SIG-M5 treated with dmso at 0.1 percent for 504 hours (cell line): Measurements from ENCODE around the gene TAS2R50.
"Not testable (repeated sequence)": the region's sequence is repeated elsewhere in the genome, so short reads cannot be mapped to it uniquely, and the experiment has no call there.

Source experiments
- DNase-seq: peaks from one replicate; lab custom pipeline; 2025; ENCODE audit not compliant: unreplicated experiment; lab: John Stamatoyannopoulos, UW

TAS2R50 gene

DNA sequence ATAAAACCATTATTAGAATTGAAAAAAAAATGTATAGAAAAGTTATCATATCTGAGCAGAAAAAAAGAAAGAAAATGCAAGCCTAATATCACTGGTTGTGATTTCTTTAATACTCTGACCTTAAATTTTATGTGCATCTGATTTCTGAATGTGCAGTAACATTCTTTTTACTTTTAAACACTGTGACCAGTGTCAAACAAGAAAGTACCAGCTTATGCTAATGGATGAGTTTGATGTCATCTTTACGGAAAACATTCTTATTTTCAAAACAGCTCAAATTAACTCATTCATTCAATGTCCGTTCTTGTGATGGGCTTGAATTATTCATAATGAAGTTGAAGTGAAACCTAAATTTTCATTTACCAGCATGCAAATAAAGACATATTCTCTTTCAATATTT lies at the start of gene TAS2R50:
Gene TAS2R50, minus strand, starts transcription at position 101 of the 400 bp plus-strand sequence. Its CDS starts 52 bp downstream, at position 49.
- DNase-seq, result no peak

DNA sequence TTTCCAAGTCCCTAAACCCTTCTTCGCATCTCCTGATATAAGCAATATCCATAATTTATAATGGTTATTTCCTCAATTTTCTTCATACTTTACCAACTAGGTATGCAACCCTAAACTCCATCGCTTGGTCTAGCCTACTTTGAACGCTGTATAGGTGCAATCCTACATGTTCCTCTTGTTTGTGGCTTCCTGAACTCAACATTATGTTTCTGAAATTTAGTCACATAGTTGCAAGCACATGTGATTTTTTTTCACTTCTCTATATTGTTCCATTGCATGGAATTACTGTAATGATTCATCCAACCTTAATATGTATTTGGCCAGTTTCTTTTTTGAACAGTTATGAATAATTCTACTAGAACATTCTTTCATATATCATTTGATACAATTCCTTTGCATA lies 47.2 kb upstream of the TAS2R50 start:
- not testable (repeated sequence) for DNase-seq

DNA sequence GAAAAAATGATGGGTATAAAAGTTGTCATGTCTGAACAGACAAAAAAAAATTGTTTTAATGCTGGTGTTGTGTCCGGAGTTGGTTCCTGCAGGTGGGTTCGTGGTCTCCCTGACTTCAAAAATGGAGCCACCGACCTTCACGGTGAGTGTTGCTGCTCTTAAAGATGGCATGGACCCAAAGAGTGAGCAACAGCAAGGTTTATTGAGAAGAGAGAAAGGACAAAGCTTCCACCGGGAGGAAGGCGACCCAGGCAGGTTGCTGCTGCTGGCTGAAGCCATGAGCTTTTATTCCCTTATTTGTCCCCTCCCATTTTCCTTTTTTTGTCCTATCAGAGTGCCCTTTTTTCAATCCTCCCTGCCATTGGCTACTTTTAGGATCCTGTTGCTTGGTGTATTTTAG lies 44.6 kb upstream of the TAS2R50 start, which contains the start of gene TAS2R31:
Gene TAS2R31, minus strand, starts transcription at position 101 of the 400 bp plus-strand sequence. Its CDS starts 72 bp downstream, at position 29.
- DNase-seq, result no peak

GRCh38 chr12:11026118-11026517 lies 39.4 kb upstream of the TAS2R50 start:
- DNase-seq, result no peak

GRCh38 chr12:11023387-11023786 lies 36.7 kb upstream of the TAS2R50 start:
- DNase-seq, result no peak

- no peak for DNase-seq
Observed at GRCh38 chr12:11022520-11022919, 35.8 kb upstream of the TAS2R50 start, which contains the start of gene TAS2R19. Gene TAS2R19, minus strand, starts transcription at chr12:11022620. Its CDS starts 49 bp downstream, at chr12:11022571.

DNA sequence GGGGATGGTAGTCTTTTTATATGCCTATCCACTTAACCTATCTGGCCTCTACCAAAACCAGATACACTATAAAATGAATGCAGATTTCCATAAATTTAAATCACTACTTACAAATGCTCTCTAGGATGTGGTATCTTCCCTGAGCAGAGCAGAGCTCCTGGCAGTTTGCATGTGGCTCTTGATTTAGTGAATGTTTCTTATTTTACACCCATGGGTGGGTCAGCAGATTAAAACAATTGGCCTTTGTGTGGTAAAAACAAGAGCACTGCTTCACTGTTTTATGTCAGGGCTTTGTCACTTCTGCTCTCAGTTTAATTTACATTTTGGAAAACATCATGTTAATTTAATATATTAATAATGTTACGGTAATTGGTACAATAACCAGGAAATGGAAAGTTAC lies 30.2 kb upstream of the TAS2R50 start:
- DNase-seq, result no peak

GRCh38 chr12:11015775-11016430 lies 29.2 kb upstream of the TAS2R50 start:
- DNase-seq, result no peak

DNA sequence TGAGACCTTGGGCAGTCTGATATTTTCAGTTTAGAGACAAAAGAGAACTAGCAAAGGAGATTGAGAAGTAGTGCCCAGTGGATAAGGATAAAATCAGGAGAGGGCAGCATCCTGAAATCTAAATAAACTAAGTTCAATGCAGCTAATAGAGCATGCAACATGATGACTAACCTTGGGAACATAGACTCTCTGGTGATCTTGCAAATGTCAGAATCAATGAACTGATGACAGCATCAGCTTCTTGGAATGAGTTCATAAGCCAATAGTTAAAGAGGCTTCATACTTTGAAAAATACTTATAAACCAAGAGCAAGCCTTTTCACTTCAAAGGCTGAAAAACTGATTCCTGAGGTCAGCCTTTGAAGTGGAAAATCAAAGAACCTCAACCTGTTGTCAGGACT lies 27.5 kb upstream of the TAS2R50 start:
- DNase-seq, result no peak

DNA sequence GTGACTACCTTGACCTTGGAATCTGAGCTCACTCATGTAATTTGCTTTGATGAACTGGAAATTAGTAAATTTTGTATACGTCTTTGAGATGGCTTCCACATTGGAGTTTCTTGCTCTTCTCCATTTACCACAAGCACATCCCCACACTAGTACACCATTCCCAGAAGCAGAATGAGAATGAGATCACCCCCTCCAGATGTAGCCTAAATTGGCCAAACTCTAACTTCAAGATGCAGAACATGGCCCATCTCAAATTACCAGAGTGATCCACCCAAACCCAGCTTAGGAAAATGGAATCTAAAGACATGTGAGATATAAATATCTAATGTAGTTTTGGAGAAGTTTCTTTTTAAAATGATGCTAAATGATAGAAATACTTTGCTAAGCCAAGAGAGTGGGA lies 20.9 kb upstream of the TAS2R50 start:
- no peak for DNase-seq

GRCh38 chr12:10998204-10998603 lies 11.5 kb upstream of the TAS2R50 start, which contains the start of gene TAS2R20:
Gene TAS2R20, minus strand, starts transcription at chr12:10998304. Its CDS starts 429 bp downstream, at chr12:10997875.
- no peak for DNase-seq

DNA sequence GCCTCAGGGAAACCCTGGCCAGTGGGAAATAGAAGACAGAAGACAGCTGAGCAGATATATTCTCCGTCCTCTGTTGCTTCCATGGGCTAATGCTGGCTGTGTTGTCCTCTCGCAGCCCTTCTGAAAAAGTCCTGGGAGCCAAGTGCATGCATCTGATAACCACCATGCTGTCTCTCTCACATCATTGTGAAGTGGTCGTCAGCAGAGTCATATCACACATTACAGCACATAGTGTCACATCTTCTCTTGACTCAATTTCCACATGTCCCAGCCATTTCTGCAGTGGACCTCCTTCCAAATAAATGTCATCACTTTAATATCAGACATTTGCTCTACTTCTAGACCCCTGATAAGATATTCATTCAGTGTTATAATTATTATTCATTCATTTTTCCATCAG lies 7.6 kb upstream of the TAS2R50 start:
- no peak for DNase-seq

DNA sequence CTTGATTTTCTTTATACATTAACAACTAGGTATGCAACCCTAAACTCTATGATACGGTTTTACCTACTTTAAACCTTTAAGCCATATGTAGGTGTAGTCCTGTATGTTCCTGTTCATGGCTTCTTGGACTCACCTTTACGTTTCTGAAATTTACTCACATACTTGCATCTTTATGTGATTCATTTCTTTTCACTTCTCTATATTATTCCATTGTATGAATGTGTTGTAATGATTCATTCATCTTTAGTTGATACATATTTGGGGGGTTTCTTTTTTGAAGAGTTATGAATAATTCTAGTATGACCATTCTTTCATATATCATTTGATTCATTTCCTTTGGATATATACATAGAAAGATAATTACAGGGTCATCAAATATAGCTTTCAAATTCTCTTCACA lies 2.4 kb upstream of the TAS2R50 start:
- no peak for DNase-seq

GRCh38 chr12:10982244-10982643 lies 4.5 kb downstream of the TAS2R50 start:
- DNase-seq, result no peak

DNA sequence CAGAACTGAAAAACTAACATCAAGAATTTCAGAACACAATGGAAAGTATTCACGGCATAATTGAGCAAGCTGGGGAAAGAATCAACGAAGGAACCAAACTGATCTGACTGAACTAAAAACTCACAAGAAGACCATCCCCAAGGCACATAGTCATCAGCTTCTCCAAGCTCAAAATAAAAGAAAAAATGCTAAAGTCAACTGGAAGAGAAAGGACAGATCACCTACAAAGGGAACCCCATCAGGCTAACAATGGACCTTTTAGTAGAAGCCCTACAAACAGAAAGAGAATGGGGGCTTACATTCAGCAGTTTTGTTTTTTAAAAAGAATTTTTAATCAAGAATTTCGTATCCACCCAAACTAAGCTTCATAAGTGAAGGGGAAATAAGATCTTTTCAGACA lies 11.7 kb downstream of the TAS2R50 start:
- DNase-seq, result no peak

GRCh38 chr12:10968765-10969456 lies 17.8 kb downstream of the TAS2R50 start:
- DNase-seq, result no peak

DNA sequence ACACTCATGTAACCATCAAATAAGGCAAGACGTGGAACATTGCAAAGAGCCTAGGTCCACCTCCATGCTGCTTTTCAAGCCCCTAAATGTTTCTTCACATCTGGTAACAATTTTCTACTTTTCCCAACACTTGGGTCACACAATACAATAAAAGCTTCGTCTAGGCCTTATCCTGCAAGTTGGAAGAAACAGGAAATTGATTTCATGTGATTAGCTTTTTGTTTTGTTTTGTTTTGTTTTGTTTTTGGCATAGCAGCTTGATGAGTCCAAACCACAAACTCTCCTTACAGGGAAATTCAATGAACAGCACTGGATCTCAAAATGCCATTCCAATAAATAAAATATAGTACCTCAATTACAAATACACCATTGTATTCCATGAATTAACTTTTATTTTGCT lies 19.3 kb downstream of the TAS2R50 start:
- no peak for DNase-seq

DNA sequence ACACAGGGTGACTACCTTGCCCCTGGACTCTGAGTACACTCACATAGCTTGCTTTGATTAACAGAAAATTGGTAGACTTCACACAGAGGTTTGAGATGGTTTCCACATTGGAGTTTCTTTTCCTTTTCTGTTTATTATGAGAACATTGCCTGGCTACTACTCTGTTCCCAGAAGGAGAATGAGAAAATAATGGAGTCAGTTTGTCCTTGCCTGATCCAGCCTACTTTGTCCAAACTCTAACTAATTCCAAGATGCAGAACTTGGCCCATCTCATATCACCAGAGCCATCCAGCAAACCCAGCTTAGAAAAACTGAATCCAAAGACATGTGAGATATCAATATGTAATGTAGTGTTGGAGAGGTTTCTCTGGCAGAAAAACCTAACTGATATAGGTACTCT lies 20.4 kb downstream of the TAS2R50 start:
- no peak for DNase-seq

DNA sequence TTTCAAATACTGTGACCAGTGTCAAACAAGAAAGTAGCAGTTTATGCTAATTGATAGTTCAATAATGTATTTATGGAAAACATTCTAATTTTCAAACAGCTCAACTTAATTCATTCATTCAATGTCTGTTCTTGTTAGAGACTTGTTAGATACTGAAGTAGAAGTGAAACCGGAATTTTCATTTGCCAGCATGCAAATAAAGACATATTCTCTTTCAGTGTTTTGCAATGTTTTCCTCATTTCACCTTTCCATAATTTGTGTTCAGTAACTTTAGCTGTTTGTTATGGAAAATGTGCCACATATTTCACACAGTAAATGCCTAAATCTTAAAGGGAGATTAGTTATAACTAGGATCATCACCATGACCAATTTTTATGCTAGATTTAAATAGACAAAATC lies 21.2 kb downstream of the TAS2R50 start:
- DNase-seq, result no peak

GRCh38 chr12:10960211-10960610 lies 26.5 kb downstream of the TAS2R50 start:
- DNase-seq, result no peak

DNA sequence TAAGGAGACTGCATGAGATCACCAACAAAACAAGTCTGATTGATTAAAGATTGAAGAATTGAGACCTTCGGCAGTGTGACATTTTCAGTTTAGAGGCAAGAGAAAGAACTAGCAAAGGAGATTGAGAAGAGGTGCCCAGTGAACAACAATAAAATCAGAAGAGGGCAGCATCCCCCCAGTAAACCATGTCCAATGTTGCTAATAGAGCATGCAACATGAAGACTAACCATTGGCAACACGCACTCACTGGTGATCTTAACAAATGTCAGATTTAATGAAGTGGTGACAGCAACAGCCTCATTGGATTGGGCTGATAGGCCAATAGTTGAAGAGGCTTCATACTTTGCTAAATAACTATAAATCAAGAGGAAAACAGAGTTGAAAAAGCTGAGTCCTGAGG lies 26.9 kb downstream of the TAS2R50 start:
- no peak for DNase-seq

GRCh38 chr12:10957741-10958140 lies 29.0 kb downstream of the TAS2R50 start:
- DNase-seq, result no peak
